Adrenal gland (tissue), 12 donors: ENCODE measurements around the gene FRMD3. TPM values are rescaled to one million over a fixed set of nuclear protein-coding genes. Genes with fewer than 3 reads are reported as not detected.

Source experiments
- DNase-seq, 7 donors: peaks; one replicate each; pipeline ENCODE4 v3.0.0-alpha.2; 2019 to 2020
- H3K27ac ChIP-seq, 5 donors: fragments of 200-600 bp; sonication (generic) in 4 of 5; 1 replicate in 3 of 5; 2 replicates in 2 of 5; pipeline versions ENCODE4 v1.5.1 to v1.8.0; 2016 to 2020; ENCODE audit warnings: mild to moderate bottlenecking in 1 of 5
- H3K27me3 ChIP-seq: fragments of 200-600 bp; 2 replicates; pipeline ENCODE4 v1.8.0; 2021
- H3K36me3 ChIP-seq, 2 donors: fragments of 200-600 bp; replicated peaks in 1 of 2; 1 replicate in 1 of 2; 2 replicates in 1 of 2; pipeline versions ENCODE4 v1.5.1 to v1.8.0; 2018 to 2022
- H3K4me1 ChIP-seq, 2 donors: fragments of 200-600 bp; replicated peaks in 1 of 2; 1 replicate in 1 of 2; 2 replicates in 1 of 2; pipeline versions ENCODE4 v1.5.1 to v1.8.0; 2018 to 2021
- H3K4me3 ChIP-seq, 4 donors: fragments of 200-600 bp; sonication (generic) in 3 of 4; one replicate each; pipeline ENCODE4 v1.5.1; 2016 to 2018
- H3K9me3 ChIP-seq, 3 donors: fragments of 200-600 bp; sonication (generic) in 1 of 3; replicated peaks in 1 of 3; 1 replicate in 2 of 3; 2 replicates in 1 of 3; pipeline versions ENCODE4 v1.5.1 to v1.8.0; 2016 to 2021
- POLR2A ChIP-seq, 2 donors: fragments of 450-650 bp; IDR thresholded peaks; one replicate each; pipeline ENCODE4 v1.6.1; 2017; ENCODE audit warnings: antibody characterized with exemption in 2 of 2, mild to moderate bottlenecking in 2 of 2, moderate library complexity in 1 of 2
- WGBS, 4 donors: extraction: QIAGEN DNeasy Blood & Tissue Kit in 2 of 4; methylation state at CpG; one replicate each; pipeline versions ENCODE4 v1.1.5 to v1.1.7; 2013 to 2017; 5-methylcytosine and 5-hydroxymethylcytosine counted together
- intact Hi-C, 2 donors: fragments of 100-400 bp; cut with DNase I; formaldehyde crosslinking; loops; one replicate each; pipeline versions ENCODE4 v1.14.1 to v1.15.0; 2022 to 2023
- polyA plus RNA-seq, 3 donors: library from polyadenylated mRNA; stranded (reverse); fragments of 200-250 nt in 2 of 3; fragments of 350-450 nt in 1 of 3; fragmentation: Illumina TruSeq in 1 of 3; extraction: RNeasy Lipid Tissue Mini Kit (QIAGEN cat#74804) in 1 of 3; gene quantifications; one replicate each; pipeline ENCODE4 v1.2.3, GENCODE V29; 2013 to 2014
- total RNA-seq, 9 donors: library from RNA; depleted of rRNA in 4 of 9; stranded (reverse); fragments of >200 nt in 4 of 9; fragments of 120-200 nt in 1 of 9; fragmentation: NEBNext Ultra II Directional in 1 of 9; extraction: Animal tissue kit (Norgen Biotek cat#: 25700) in 1 of 9; gene quantifications; one replicate each; pipeline versions ENCODE4 v1.1.0 to v1.2.4, GENCODE V29; 2013 to 2023
- TF ChIP-seq, protein P1 (sequence below), 6 experiments: fragments of 450-650 bp in 4 of 6; fragments of 200-600 bp in 2 of 6; sonication (generic) in 1 of 6; IDR thresholded peaks; 1 replicate in 5 of 6; 2 replicates in 1 of 6; pipeline versions ENCODE4 v1.5.1 to v1.8.0; 2016 to 2021; ENCODE audit warnings: antibody characterized with exemption in 6 of 6, mild to moderate bottlenecking in 2 of 6, moderate library complexity in 1 of 6
- donor health status: healthy with polysubstance abuse.
- donor health status: Bipolar disorder and iron deficiency.
- donor health status: DM: yes; HTN: yes; CAD: no.
- donor health status: DM: no; HTN: no; CAD: no.
- donor health status: DM: no; HTN: no; CAD: no.
- donor health status: DM: yes; HTN: yes; CAD: no.

The FRMD3 gene
- total and polyA plus RNA-seq, 12 donors, result 1.8 to 32.9 (median 13.6) TPM

DNA sequence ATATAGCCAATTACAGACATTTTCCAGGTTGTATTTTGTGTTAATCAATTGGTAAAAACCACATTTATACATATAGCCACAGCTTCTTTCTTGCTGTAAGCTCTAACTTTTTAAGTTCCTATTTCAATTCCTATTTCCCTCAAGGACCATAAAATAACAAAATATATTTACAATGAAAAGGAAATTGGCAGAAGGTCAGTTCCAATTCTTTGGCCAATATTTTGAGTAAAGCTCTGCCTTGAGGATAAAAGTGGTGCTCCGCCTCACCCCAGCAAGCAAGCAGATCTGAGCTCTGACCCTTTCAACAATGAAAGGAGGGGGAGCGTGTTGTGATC, 271.9 kb downstream of the FRMD3 start:
- intact Hi-C loops, result no loop called here
- TF ChIP-seq POLR2A (IDR thresholded peaks at IDR 0.05), result no peak
- TF ChIP-seq, protein P1, sequence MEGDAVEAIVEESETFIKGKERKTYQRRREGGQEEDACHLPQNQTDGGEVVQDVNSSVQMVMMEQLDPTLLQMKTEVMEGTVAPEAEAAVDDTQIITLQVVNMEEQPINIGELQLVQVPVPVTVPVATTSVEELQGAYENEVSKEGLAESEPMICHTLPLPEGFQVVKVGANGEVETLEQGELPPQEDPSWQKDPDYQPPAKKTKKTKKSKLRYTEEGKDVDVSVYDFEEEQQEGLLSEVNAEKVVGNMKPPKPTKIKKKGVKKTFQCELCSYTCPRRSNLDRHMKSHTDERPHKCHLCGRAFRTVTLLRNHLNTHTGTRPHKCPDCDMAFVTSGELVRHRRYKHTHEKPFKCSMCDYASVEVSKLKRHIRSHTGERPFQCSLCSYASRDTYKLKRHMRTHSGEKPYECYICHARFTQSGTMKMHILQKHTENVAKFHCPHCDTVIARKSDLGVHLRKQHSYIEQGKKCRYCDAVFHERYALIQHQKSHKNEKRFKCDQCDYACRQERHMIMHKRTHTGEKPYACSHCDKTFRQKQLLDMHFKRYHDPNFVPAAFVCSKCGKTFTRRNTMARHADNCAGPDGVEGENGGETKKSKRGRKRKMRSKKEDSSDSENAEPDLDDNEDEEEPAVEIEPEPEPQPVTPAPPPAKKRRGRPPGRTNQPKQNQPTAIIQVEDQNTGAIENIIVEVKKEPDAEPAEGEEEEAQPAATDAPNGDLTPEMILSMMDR (IDR thresholded peaks at IDR 0.05), result no peak
- DNase-seq, result no peak
- H3K4me1 ChIP-seq, result peaks cover 4 to 28% of the 10 kb centered on the region in 2 donors
- H3K27ac ChIP-seq, result peak overlapping the region in 3 of 5 donors; percentile 34 to 88 (median 85)
- WGBS, 4 donors, result 18 to 41% (median 35%) methylated on average over 2 of the region's 2 CpGs
- no peak overlapping the region for H3K4me3 ChIP-seq
- H3K27me3 ChIP-seq, result no peaks in the 10 kb centered on the region
- no peaks in the 10 kb centered on the region for H3K36me3 ChIP-seq
- H3K9me3 ChIP-seq, result no peaks in the 10 kb centered on the region

DNA sequence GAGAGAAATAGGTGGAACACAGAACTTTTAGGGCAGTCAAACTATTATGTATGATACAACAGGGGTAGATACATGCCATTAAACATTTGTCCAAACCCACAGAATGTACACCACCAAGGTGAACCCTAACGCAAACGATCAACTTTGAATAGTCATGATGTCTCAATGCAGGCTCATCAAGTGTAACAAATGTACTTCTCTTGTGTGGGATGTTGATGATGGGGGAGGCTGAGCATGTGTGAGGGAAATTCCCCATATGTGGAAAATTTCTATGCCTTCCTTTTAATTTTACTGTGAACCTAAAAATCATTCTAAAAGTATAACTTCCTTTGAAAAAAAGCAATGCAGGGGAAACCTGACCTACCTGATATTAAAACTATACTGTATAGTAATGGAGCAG, 273.9 kb downstream of the FRMD3 start:
- DNase-seq, result no peak
- TF ChIP-seq, protein P1 (IDR thresholded peaks at IDR 0.05), result no peak
- TF ChIP-seq POLR2A (IDR thresholded peaks at IDR 0.05), result no peak
- Histone ChIP-seq H3K4me1 (peaks cover 4 to 28% of the 10 kb centered on the region in 2 donors), H3K9me3 (no peaks in the 10 kb centered on the region), H3K36me3 (no peaks in the 10 kb centered on the region), H3K4me3 (no peak overlapping the region), H3K27me3 (no peaks in the 10 kb centered on the region), H3K27ac (no peak overlapping the region)
- intact Hi-C loops, result no loop called here
- 94 to 100% (median 96%) methylated on average over 2 of the region's 2 CpGs for WGBS, 4 donors

DNA sequence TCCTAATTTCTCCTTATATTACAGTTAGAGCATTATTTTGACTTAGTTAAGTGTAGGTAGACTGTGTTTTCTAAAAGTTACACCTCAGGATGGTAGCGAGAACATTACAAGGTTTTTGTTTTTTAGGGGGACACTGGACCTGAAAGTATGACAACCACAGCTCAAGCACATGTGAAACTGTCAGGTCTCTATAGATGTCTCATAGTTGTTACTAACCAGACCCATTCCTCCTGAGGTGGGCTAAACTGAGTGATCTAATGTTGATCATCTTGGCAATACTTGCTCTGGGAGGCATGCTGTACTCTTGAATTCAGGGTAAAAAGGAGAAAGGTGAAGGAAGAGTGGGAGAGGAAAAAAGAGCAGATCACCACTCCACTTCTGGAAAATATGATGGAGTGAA, 278.6 kb downstream of the FRMD3 start:
- intact Hi-C loops, result no loop called here
- Histone ChIP-seq H3K4me3 (no peak overlapping the region), H3K36me3 (no peaks in the 10 kb centered on the region), H3K4me1 (peaks cover 0 to 3% of the 10 kb centered on the region in 2 donors), H3K9me3 (no peaks in the 10 kb centered on the region), H3K27ac (no peak overlapping the region), H3K27me3 (no peaks in the 10 kb centered on the region)
- TF ChIP-seq, protein P1 (IDR thresholded peaks at IDR 0.05), result no peak
- TF ChIP-seq POLR2A (IDR thresholded peaks at IDR 0.05), result no peak
- WGBS, 4 donors, result 95 to 100% (median 98%) methylated on average over 1 of the region's 1 CpG
- no peak for DNase-seq

DNA sequence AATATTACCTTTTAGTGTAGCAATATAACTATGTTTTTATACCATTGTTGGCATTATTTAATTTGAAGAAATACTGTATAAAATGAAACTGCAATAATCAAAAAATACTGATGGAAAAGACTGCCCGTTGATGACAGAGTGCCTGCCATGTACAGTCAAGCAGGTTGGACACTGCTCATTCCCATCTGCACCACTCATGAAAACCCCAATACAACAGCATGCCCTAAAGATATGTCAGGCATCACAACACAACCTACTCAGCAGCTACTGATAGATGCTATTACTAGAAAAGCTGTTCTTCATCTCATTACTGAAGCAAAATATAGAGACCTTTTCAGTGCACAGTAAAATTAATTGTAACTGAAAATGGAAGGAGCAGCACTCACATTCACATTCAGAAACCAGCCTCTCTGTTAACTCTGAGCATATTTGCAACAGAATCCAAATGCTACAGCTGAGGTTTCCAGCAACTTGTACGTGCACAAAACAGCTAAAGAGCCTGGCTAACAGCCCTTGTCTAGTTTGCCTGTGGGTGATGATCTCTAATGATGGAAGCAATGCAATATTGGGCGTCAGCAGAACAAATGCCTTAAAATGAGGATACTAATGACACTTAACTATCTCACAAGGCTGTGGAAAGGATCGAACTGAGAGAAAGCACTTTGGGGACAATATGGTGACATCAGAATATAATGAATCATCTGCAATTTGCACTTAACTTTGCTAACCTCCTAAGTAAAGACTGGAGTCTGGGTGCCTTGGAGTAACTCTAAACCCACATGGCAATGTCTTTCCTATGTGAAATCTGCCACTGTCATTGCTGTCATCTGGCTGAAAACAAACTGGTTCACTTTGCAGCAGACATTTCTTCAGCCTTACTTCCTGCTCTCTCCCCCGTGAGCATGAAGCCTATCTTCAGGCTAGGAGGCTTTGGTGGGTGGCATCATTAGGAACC, 280.0 kb downstream of the FRMD3 start:
- H3K27me3 ChIP-seq, result no peaks in the 10 kb centered on the region
- H3K27ac ChIP-seq, result no peak overlapping the region
- H3K4me1 ChIP-seq, result peaks cover 0 to 3% of the 10 kb centered on the region in 2 donors
- 81 to 87% (median 85%) methylated on average over 5 of the region's 5 CpGs for WGBS, 4 donors
- no peak overlapping the region for H3K4me3 ChIP-seq
- intact Hi-C loops, result no loop called here
- no peaks in the 10 kb centered on the region for H3K9me3 ChIP-seq
- no peak for DNase-seq
- TF ChIP-seq, protein P1 (IDR thresholded peaks at IDR 0.05), result no peak
- H3K36me3 ChIP-seq, result no peaks in the 10 kb centered on the region
